ENCODE data around the gene CHST2. TPM values are rescaled to one million over a fixed set of nuclear protein-coding genes. Genes with fewer than 3 reads are reported as not detected.

Gene CHST2
- 0.57 to 0.86 TPM (median 0.60 TPM) in 5 replicates for total RNA-seq (2022; extraction: Qiagen RNA extraction; ENCODE audit: low read depth)

GRCh38 chr3:143119009-143119914 lies at the start of gene CHST2:
CHST2 (plus strand) TSS chr3:143119771; CDS start chr3:143120817, 1,046 bp downstream.

Other genes starting within 250 kb of the CHST2 start
- gene PCOLCE2, start 230.7 kb upstream of the CHST2 start, total RNA-seq (2022; extraction: Qiagen RNA extraction; ENCODE audit: low read depth): 28.4 to 34.4 TPM (median 29.1 TPM) in 5 replicates
- 2.8 to 3.5 TPM (median 3.1 TPM) in 5 replicates for gene PAQR9, start 156.1 kb upstream of the CHST2 start, total RNA-seq (2022; extraction: Qiagen RNA extraction; ENCODE audit: low read depth)
- gene U2SURP, start 118.2 kb upstream of the CHST2 start, total RNA-seq (2022; extraction: Qiagen RNA extraction; ENCODE audit: low read depth): 65.8 to 101 TPM (median 90.7 TPM) in 5 replicates